GM23338 (cell line): ENCODE measurements around the gene SLC35A1. TPM values are rescaled to one million over a fixed set of nuclear protein-coding genes. Genes with fewer than 3 reads are reported as not detected.
A peak's percentile ranks its signal among the peaks of the same experiment; 100 is the strongest.

Experiments used
- ATAC-seq: fragments of 200-7000 bp; cut with Tn5 transposase; 3 replicates; pipeline ENCODE4 v1.9.1; 2020
- DNase-seq: peaks from one replicate; pipeline ENCODE4 v3.0.0-alpha.2; 2015; ENCODE audit warnings: low spot score
- H2AFZ ChIP-seq: fragments of 200-600 bp; sonication (generic); 2 replicates; pipeline ENCODE4 v1.8.0; 2016; ENCODE audit warnings: antibody characterized with exemption, mild to moderate bottlenecking, moderate library complexity
- H3F3A ChIP-seq: fragments of 200-600 bp; sonication (generic); replicated peaks from 2 replicates; pipeline ENCODE4 v1.8.0; 2017; ENCODE audit warnings: antibody characterized with exemption, mixed run types, low read depth
- H3K27ac ChIP-seq: fragments of 200-600 bp; sonication (generic); 2 replicates; pipeline ENCODE4 v1.6.1; 2016; ENCODE audit warnings: low read depth
- H3K27me3 ChIP-seq: fragments of 200-600 bp; sonication (generic); 2 replicates; pipeline ENCODE4 v1.8.0; 2016; ENCODE audit warnings: mild to moderate bottlenecking, mixed run types, moderate library complexity; ENCODE audit not compliant: insufficient read depth
- H3K36me3 ChIP-seq: fragments of 200-600 bp; sonication (generic); 2 replicates; pipeline ENCODE4 v1.8.0; 2016; ENCODE audit warnings: mild to moderate bottlenecking; ENCODE audit not compliant: insufficient read depth
- H3K4me1 ChIP-seq: fragments of 200-600 bp; sonication (generic); 2 replicates; pipeline ENCODE4 v1.8.0; 2016; ENCODE audit warnings: mild to moderate bottlenecking, moderate library complexity; ENCODE audit not compliant: insufficient read depth
- H3K4me2 ChIP-seq: fragments of 200-600 bp; sonication (generic); 2 replicates; pipeline ENCODE4 v1.7.1; 2017; ENCODE audit warnings: mixed run types
- H3K4me3 ChIP-seq: fragments of 200-600 bp; sonication (generic); 2 replicates; pipeline ENCODE4 v1.6.1; 2016; ENCODE audit warnings: mixed run types
- H3K79me2 ChIP-seq: fragments of 200-600 bp; sonication (generic); replicated peaks from 2 replicates; pipeline ENCODE4 v1.8.0; 2017; ENCODE audit warnings: mild to moderate bottlenecking; ENCODE audit not compliant: insufficient read depth
- H3K9me2 ChIP-seq: fragments of 200-600 bp; sonication (generic); 2 replicates; pipeline ENCODE4 v1.8.0; 2017; ENCODE audit not compliant: insufficient read depth
- H4K20me1 ChIP-seq: fragments of 200-600 bp; sonication (generic); replicated peaks from 2 replicates; pipeline ENCODE4 v1.8.0; 2017; ENCODE audit warnings: mild to moderate bottlenecking; ENCODE audit not compliant: insufficient read depth
- H3K27ac Mint-ChIP-seq: 2 replicates; pipeline ENCODE4 v1.8.0; 2020; ENCODE audit warnings: inconsistent platforms, mild to moderate bottlenecking, moderate library complexity, mixed read lengths
- H3K27me3 Mint-ChIP-seq: 3 replicates; pipeline ENCODE4 v1.8.0; 2022; ENCODE audit warnings: low read depth, mild to moderate bottlenecking, moderate library complexity, mixed read lengths, inconsistent platforms; ENCODE audit not compliant: insufficient read depth, poor library complexity
- H3K36me3 Mint-ChIP-seq: 3 replicates; pipeline ENCODE4 v1.8.0; 2021; ENCODE audit warnings: low read depth, mild to moderate bottlenecking, inconsistent platforms, moderate library complexity, mixed read lengths
- H3K4me1 Mint-ChIP-seq: 3 replicates; pipeline ENCODE4 v1.8.0; 2020; ENCODE audit warnings: mild to moderate bottlenecking, inconsistent platforms, mixed read lengths
- H3K4me3 Mint-ChIP-seq: 3 replicates; pipeline ENCODE4 v1.8.0; 2021; ENCODE audit warnings: moderate library complexity, mild to moderate bottlenecking, inconsistent platforms, mixed read lengths
- H3K9me3 Mint-ChIP-seq: 3 replicates; pipeline ENCODE4 v1.8.0; 2020; ENCODE audit warnings: moderate library complexity, mild to moderate bottlenecking, inconsistent platforms, mixed read lengths
- CREB1 ChIP-seq: fragments of 250-450 bp; sonication (Bioruptor Pico); IDR thresholded peaks from 2 replicates; pipeline ENCODE4 v1.5.0; 2020; ENCODE audit warnings: low read depth, mild to moderate bottlenecking, moderate library complexity
- EZH2 ChIP-seq: fragments of 200-600 bp; sonication (generic); IDR thresholded peaks from one replicate; pipeline ENCODE4 v1.8.0; 2017; ENCODE audit warnings: antibody characterized with exemption, mild to moderate bottlenecking, low read depth; ENCODE audit not compliant: unreplicated experiment
- EZH2phosphoT487 ChIP-seq: fragments of 200-600 bp; sonication (generic); IDR thresholded peaks from one replicate; pipeline ENCODE4 v1.8.1; 2018; ENCODE audit warnings: antibody characterized with exemption; ENCODE audit not compliant: unreplicated experiment
- JUNB ChIP-seq: IDR thresholded peaks from one replicate; pipeline ENCODE4 v1.6.1; 2016; ENCODE audit warnings: antibody characterized with exemption; ENCODE audit not compliant: unreplicated experiment
- NANOG ChIP-seq: IDR thresholded peaks from 2 replicates; pipeline ENCODE4 v1.6.1; 2016; ENCODE audit warnings: antibody characterized with exemption, borderline replicate concordance
- POLR2AphosphoS5 ChIP-seq: IDR thresholded peaks from 2 replicates; pipeline ENCODE4 v1.6.1; 2016; ENCODE audit warnings: antibody characterized with exemption, low read depth
- polyA plus RNA-seq: library from polyadenylated mRNA; unstranded; fragments of >200 nt; fragmentation: Nextera tagmentation; extraction: Ambion mirVana; gene quantifications from 2 replicates; pipeline ENCODE4 v1.2.1, GENCODE V29; 2016
- total RNA-seq: library from RNA; depleted of rRNA; stranded (reverse); fragments of >200 nt; shearing (Covaris generic); gene quantifications from 2 replicates; pipeline ENCODE4 v1.2.3, GENCODE V29; 2014
- TF ChIP-seq, protein P1 (sequence below): IDR thresholded peaks from 2 replicates; pipeline ENCODE4 v1.6.1; 2016; ENCODE audit warnings: antibody characterized with exemption
- TF ChIP-seq, protein P2 (sequence below), 2 experiments: fragments of 200-600 bp in 1 of 2; sonication (generic) in 1 of 2; conservative IDR thresholded peaks; 2 replicates each; pipeline versions ENCODE4 v1.5.1 to v1.6.1; 2016 to 2017; ENCODE audit warnings: antibody characterized with exemption in 2 of 2, low read depth in 2 of 2, mild to moderate bottlenecking in 2 of 2, moderate library complexity in 1 of 2
- TF ChIP-seq, protein P3 (sequence below): IDR thresholded peaks from one replicate; pipeline ENCODE4 v1.6.1; 2018; ENCODE audit warnings: antibody characterized with exemption; ENCODE audit not compliant: unreplicated experiment

SLC35A1 gene
- total and polyA plus RNA-seq, 2 experiments from 2014 or later: 11.1 to 15.1 TPM

DNA sequence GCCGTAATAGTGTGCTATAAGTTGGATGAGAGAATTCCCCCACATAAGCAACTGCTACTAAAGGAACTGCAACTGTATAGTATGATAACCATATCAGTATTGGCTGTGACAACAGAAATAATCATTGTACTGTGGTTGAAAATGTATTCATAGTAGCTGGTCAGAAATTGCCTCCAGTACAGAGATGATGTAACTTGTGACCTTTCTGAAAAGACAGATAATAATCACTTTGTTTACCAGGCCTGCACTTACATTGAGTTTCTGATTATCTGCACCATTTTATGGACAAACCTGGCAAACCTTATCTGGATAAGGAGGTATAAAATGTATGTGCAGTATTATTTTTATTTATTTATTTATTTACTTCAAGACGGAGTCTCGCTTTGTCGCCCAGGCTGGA, 46.0 kb upstream of the SLC35A1 start:
- Histone ChIP-seq H3K79me2 (no peaks in the 10 kb centered on the region), H3K4me1 (no peaks in the 10 kb centered on the region), H3K4me2 (no peak overlapping the region), H3K4me3 (no peak overlapping the region), H2AFZ (no peak overlapping the region), H3K36me3 (no peaks in the 10 kb centered on the region), H3K27me3 (no peaks in the 10 kb centered on the region), H3K9me2 (no peaks in the 10 kb centered on the region), H4K20me1 (no peaks in the 10 kb centered on the region; the same call in 1 of the 2 replicates), H3F3A (no peaks in the 10 kb centered on the region), H3K27ac (no peak overlapping the region)
- peaks cover 2% of the 10 kb centered on the region for H3K27me3 Mint-ChIP-seq
- H3K36me3 Mint-ChIP-seq: no peaks in the 10 kb centered on the region
- no peak for ATAC-seq
- H3K4me1 Mint-ChIP-seq: peaks cover 3% of the 10 kb centered on the region; the same call in 1 of the 3 replicates
- no peak overlapping the region for H3K27ac Mint-ChIP-seq
- TF ChIP-seq JUNB: no peak
- TF ChIP-seq, protein P1, sequence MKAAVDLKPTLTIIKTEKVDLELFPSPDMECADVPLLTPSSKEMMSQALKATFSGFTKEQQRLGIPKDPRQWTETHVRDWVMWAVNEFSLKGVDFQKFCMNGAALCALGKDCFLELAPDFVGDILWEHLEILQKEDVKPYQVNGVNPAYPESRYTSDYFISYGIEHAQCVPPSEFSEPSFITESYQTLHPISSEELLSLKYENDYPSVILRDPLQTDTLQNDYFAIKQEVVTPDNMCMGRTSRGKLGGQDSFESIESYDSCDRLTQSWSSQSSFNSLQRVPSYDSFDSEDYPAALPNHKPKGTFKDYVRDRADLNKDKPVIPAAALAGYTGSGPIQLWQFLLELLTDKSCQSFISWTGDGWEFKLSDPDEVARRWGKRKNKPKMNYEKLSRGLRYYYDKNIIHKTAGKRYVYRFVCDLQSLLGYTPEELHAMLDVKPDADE: no peak
- TF ChIP-seq, protein P2, sequence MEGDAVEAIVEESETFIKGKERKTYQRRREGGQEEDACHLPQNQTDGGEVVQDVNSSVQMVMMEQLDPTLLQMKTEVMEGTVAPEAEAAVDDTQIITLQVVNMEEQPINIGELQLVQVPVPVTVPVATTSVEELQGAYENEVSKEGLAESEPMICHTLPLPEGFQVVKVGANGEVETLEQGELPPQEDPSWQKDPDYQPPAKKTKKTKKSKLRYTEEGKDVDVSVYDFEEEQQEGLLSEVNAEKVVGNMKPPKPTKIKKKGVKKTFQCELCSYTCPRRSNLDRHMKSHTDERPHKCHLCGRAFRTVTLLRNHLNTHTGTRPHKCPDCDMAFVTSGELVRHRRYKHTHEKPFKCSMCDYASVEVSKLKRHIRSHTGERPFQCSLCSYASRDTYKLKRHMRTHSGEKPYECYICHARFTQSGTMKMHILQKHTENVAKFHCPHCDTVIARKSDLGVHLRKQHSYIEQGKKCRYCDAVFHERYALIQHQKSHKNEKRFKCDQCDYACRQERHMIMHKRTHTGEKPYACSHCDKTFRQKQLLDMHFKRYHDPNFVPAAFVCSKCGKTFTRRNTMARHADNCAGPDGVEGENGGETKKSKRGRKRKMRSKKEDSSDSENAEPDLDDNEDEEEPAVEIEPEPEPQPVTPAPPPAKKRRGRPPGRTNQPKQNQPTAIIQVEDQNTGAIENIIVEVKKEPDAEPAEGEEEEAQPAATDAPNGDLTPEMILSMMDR (conservative IDR thresholded peaks at IDR 0.05; ENCODE audit: low read depth in 2 of 2): no peak
- TF ChIP-seq, protein P3, sequence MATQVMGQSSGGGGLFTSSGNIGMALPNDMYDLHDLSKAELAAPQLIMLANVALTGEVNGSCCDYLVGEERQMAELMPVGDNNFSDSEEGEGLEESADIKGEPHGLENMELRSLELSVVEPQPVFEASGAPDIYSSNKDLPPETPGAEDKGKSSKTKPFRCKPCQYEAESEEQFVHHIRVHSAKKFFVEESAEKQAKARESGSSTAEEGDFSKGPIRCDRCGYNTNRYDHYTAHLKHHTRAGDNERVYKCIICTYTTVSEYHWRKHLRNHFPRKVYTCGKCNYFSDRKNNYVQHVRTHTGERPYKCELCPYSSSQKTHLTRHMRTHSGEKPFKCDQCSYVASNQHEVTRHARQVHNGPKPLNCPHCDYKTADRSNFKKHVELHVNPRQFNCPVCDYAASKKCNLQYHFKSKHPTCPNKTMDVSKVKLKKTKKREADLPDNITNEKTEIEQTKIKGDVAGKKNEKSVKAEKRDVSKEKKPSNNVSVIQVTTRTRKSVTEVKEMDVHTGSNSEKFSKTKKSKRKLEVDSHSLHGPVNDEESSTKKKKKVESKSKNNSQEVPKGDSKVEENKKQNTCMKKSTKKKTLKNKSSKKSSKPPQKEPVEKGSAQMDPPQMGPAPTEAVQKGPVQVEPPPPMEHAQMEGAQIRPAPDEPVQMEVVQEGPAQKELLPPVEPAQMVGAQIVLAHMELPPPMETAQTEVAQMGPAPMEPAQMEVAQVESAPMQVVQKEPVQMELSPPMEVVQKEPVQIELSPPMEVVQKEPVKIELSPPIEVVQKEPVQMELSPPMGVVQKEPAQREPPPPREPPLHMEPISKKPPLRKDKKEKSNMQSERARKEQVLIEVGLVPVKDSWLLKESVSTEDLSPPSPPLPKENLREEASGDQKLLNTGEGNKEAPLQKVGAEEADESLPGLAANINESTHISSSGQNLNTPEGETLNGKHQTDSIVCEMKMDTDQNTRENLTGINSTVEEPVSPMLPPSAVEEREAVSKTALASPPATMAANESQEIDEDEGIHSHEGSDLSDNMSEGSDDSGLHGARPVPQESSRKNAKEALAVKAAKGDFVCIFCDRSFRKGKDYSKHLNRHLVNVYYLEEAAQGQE: no peak
- TF ChIP-seq CREB1 (CRISPR knock-in tag): no peak
- no peak for TF ChIP-seq NANOG
- no peak for TF ChIP-seq EZH2phosphoT487
- no peak for TF ChIP-seq POLR2AphosphoS5
- no peak for TF ChIP-seq EZH2
- DNase-seq: no peak
- no peaks in the 10 kb centered on the region for H3K9me3 Mint-ChIP-seq
- H3K4me3 Mint-ChIP-seq: no peak overlapping the region

GRCh38 chr6:87430499-87430898, 42.3 kb upstream of the SLC35A1 start:
- Histone ChIP-seq H3K9me2 (no peaks in the 10 kb centered on the region), H3K79me2 (no peaks in the 10 kb centered on the region), H3K4me2 (no peak overlapping the region), H3K36me3 (no peaks in the 10 kb centered on the region), H3K27ac (no peak overlapping the region), H3K4me1 (no peaks in the 10 kb centered on the region), H3K27me3 (no peaks in the 10 kb centered on the region), H2AFZ (no peak overlapping the region), H4K20me1 (no peaks in the 10 kb centered on the region), H3K4me3 (no peak overlapping the region), H3F3A (no peaks in the 10 kb centered on the region)
- Mint-ChIP-seq H3K4me3 (no peak overlapping the region), H3K4me1 (peaks cover 3% of the 10 kb centered on the region; the same call in 1 of the 3 replicates), H3K36me3 (no peaks in the 10 kb centered on the region), H3K27ac (no peak overlapping the region), H3K27me3 (peaks cover 2% of the 10 kb centered on the region), H3K9me3 (no peaks in the 10 kb centered on the region)
- peak; percentile 12 for DNase-seq
- no peak for ATAC-seq
- TF ChIP-seq EZH2: no peak
- TF ChIP-seq, protein P3: no peak
